NCI-H1105 (cell line): Measurements from ENCODE around the gene RELL1.
"Not testable (repeated sequence)": the region's sequence is repeated elsewhere in the genome, so short reads cannot be mapped to it uniquely, and the experiment has no call there.

Experiments
- DNase-seq: peaks from one replicate; lab custom pipeline; 2025; lab: John Stamatoyannopoulos, UW

The RELL1 gene

GRCh38 chr4:37693030-37693429 lies 6.9 kb upstream of the RELL1 start:
- DNase-seq = no peak

- no peak for DNase-seq
These were observed 4.8 kb upstream of the RELL1 start for GRCh38 chr4:37690976-37691375.

GRCh38 chr4:37689353-37690095 lies 3.3 kb upstream of the RELL1 start:
- DNase-seq = no peak

- DNase-seq = no peak
These were observed 1.5 kb upstream of the RELL1 start for GRCh38 chr4:37687681-37688080.

GRCh38 chr4:37687194-37687562 lies 1.0 kb upstream of the RELL1 start:
- no peak for DNase-seq

- no peak for DNase-seq
These were observed 278 bp downstream of the RELL1 start for GRCh38 chr4:37685823-37686372.

- DNase-seq = no peak
These were observed 884 bp downstream of the RELL1 start for GRCh38 chr4:37685161-37685822.

- DNase-seq = no peak
These were observed 2.0 kb downstream of the RELL1 start for GRCh38 chr4:37684154-37684553.

- DNase-seq = no peak
These were observed 3.3 kb downstream of the RELL1 start for GRCh38 chr4:37682701-37683401.

- no peak for DNase-seq
These were observed 6.1 kb downstream of the RELL1 start for GRCh38 chr4:37680089-37680488.

GRCh38 chr4:37679301-37679700 lies 6.9 kb downstream of the RELL1 start:
- DNase-seq = no peak

- no peak for DNase-seq
These were observed 7.6 kb downstream of the RELL1 start for GRCh38 chr4:37678624-37679023.

- DNase-seq = no peak
These were observed 10.4 kb downstream of the RELL1 start for GRCh38 chr4:37675587-37676290.

- DNase-seq = no peak
These were observed 11.7 kb downstream of the RELL1 start for GRCh38 chr4:37674439-37674838.

- DNase-seq = no peak
These were observed 12.5 kb downstream of the RELL1 start for GRCh38 chr4:37673538-37674192.

GRCh38 chr4:37671072-37671471 lies 15.1 kb downstream of the RELL1 start:
- DNase-seq = no peak

- no peak for DNase-seq
These were observed 15.9 kb downstream of the RELL1 start for GRCh38 chr4:37670249-37670648.

- not testable (repeated sequence) for DNase-seq
These were observed 17.1 kb downstream of the RELL1 start for GRCh38 chr4:37669124-37669523.

GRCh38 chr4:37667197-37668100 lies 18.7 kb downstream of the RELL1 start:
- DNase-seq = no peak

GRCh38 chr4:37666625-37667071 lies 19.5 kb downstream of the RELL1 start:
- no peak for DNase-seq
